Sciatic nerve (tissue), 2 donors: Measurements from ENCODE around the gene UBE2S. TPM values are rescaled to one million over a fixed set of nuclear protein-coding genes. Genes with fewer than 3 reads are reported as not detected.

Source experiments
- ATAC-seq: fragments of 200-7000 bp; cut with Tn5 transposase; one replicate; pipeline ENCODE4 v1.9.1; 2020; ENCODE audit warnings: mild to moderate bottlenecking, moderate library complexity
- DNase-seq: peaks from one replicate; pipeline ENCODE4 v3.0.0-alpha.2; 2020; ENCODE audit warnings: low spot score
- intact Hi-C: fragments of 100-400 bp; cut with DNase I; formaldehyde crosslinking; loops from one replicate; pipeline ENCODE4 v1.14.2; 2022
- total RNA-seq: library from RNA; stranded (reverse); fragmentation: NEBNext Ultra II Directional; extraction: Animal tissue kit (Norgen Biotek cat#: 25700); gene quantifications from one replicate; pipeline ENCODE4 v1.2.1, GENCODE V29; 2021
- donor health status: DM: no; HTN: no; CAD: no.
- donor health status: DM: no; HTN: no; CAD: no.

UBE2S gene
- total RNA-seq, 1 donor from 2014 or later: 17.1 TPM

GRCh38 chr19:55353803-55354697 lies 53.5 kb downstream of the UBE2S start:
- intact Hi-C loops: no loop called here
- DNase-seq (peak; percentile 78), ATAC-seq (peak; percentile 89)

DNA sequence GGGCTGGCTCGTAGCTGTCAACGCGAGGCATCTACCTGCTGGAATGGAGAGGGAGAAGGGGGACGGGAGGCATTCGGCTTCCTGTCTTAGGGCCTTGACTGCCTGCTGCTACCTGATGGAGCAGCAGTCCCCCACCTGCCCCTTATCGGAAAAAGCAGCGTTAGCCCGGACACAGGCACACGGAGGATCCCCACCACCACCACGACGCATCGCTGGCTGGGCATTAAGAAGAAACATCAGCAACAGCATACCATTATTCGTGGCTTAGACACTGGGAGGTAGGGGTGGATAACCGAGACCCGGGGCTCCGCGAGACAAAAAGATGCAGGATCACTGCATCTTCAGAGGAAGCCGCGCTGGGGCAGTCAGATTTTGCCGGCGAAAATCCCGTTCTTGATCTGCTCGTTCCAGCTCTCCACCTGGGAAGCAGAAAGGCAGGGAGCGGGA lies 54.2 kb downstream of the UBE2S start:
- ATAC-seq (no peak), DNase-seq (no peak)
- intact Hi-C loops: no loop called here

GRCh38 chr19:55352549-55353145 lies 54.9 kb downstream of the UBE2S start:
- intact Hi-C loops: no loop called here
- no peak for ATAC-seq

DNA sequence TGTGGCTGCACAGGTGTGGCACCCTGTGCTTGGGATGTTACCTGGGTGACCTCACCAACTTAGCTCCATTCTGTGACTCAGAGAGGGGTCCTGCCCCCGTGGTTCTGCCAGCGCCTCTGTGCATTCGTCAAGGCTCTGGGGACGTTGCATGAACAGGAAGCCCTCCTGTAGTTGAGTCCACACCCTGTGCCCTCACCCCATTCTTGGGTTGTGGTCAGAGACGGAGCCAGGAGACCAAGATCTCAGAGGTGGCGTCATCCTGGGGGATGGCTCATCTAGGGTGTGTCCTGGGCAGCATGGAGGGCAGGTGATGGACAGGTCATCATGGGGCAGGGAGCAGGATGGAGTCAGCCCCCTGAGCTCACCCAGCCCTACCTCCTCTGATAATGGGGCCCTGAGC lies 55.5 kb downstream of the UBE2S start:
- no peak for ATAC-seq
- intact Hi-C loops: no loop called here
- DNase-seq: no peak

More at GRCh38 chr19:55352549-55353145, 54.9 kb downstream of the UBE2S start:
- DNase-seq: no peak

DNA sequence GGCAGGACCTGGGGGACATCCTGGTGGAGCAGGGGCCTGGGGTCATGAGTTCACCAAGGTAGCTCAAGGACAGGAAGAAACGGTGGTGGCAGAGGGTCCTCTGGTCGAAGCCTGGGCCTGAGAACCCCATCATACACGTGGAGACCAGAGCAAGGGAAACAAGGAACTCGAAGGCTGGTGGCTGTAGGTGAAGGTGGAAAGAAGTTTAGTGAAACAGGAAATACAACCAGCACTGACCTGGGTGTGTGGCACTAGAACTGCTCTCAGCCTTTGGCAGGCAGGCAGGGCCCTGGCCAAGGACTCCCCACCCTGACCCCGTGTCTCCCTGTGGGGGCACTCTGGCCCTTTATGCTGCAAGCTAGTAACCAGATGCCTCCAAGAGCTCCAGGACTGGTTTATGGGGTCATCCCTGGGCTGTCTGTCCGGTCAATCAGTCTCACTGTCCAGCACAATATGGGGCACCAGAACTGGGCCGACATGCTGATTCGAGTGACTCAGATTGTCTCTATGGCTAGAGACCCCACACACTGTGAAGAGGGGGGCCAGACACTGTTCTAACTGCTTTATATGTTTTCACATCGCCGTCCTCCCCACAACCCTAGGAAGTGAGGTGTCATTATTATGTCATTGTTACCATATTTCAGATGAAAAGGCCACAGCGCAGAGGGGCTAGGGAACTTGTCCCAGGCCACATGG lies 56.8 kb downstream of the UBE2S start:
- no peak for DNase-seq
- ATAC-seq: no peak
- intact Hi-C loops: no loop called here

Other genes with a start within 250 kb of the UBE2S start
- gene DNAAF3, start 241.2 kb downstream of the UBE2S start, total RNA-seq: 0.62 TPM
- gene SYT5, start 227.5 kb downstream of the UBE2S start, total RNA-seq: not detected
- 1.5 TPM for gene PTPRH, start 198.3 kb downstream of the UBE2S start, total RNA-seq
- gene TMEM86B, start 179.0 kb downstream of the UBE2S start, total RNA-seq: 6.0 TPM
- gene PPP6R1, start 148.8 kb downstream of the UBE2S start, total RNA-seq: 40.4 TPM
- gene HSPBP1, start 127.7 kb downstream of the UBE2S start, total RNA-seq: 16.1 TPM
- gene BRSK1, start 123.8 kb downstream of the UBE2S start, total RNA-seq: 6.5 TPM
- 5.1 TPM for gene TMEM150B, start 82.4 kb downstream of the UBE2S start, total RNA-seq
- 18.1 TPM for gene KMT5C, start 67.9 kb downstream of the UBE2S start, total RNA-seq
- 0.31 TPM for gene COX6B2, start 53.1 kb downstream of the UBE2S start, total RNA-seq
- not detected for gene GARIN5B, start 44.5 kb downstream of the UBE2S start, total RNA-seq
- gene IL11, start 37.3 kb downstream of the UBE2S start, total RNA-seq: 0.45 TPM
- gene TMEM190, start 31.0 kb downstream of the UBE2S start, total RNA-seq: not detected
- 2.9 TPM for gene TMEM238, start 23.5 kb downstream of the UBE2S start, total RNA-seq
- 902 TPM for gene RPL28, start 21.9 kb downstream of the UBE2S start, total RNA-seq
- 9.0 TPM for gene SHISA7, start 35.5 kb upstream of the UBE2S start, total RNA-seq
- 35.7 TPM for gene ISOC2, start 53.9 kb upstream of the UBE2S start, total RNA-seq
- gene C19orf85, start 57.0 kb upstream of the UBE2S start, total RNA-seq: not detected
- 9.0 TPM for gene ZNF628, start 68.8 kb upstream of the UBE2S start, total RNA-seq
- 11.5 TPM for gene NAT14, start 77.4 kb upstream of the UBE2S start, total RNA-seq
- gene SSC5D, start 80.6 kb upstream of the UBE2S start, total RNA-seq: 13.5 TPM
- gene SBK2, start 129.3 kb upstream of the UBE2S start, total RNA-seq: not detected
- gene SBK3, start 137.8 kb upstream of the UBE2S start, total RNA-seq: 0.53 TPM
- gene ZNF579, start 173.1 kb upstream of the UBE2S start, total RNA-seq: 14.3 TPM
- 11.7 TPM for gene FIZ1, start 191.7 kb upstream of the UBE2S start, total RNA-seq
- 18.9 TPM for gene ZNF524, start 192.5 kb upstream of the UBE2S start, total RNA-seq
- 15.9 TPM for gene ZNF865, start 197.9 kb upstream of the UBE2S start, total RNA-seq
- 4.0 TPM for gene ZNF784, start 216.8 kb upstream of the UBE2S start, total RNA-seq
- gene ZNF580, start 233.2 kb upstream of the UBE2S start, total RNA-seq: 42.2 TPM
- 17.2 TPM for gene ZNF581, start 235.9 kb upstream of the UBE2S start, total RNA-seq
- gene CCDC106, start 240.4 kb upstream of the UBE2S start, total RNA-seq: 14.0 TPM
- gene U2AF2, start 247.2 kb upstream of the UBE2S start, total RNA-seq: 127 TPM